Measurements from ENCODE around the gene PNISR.

PNISR gene

DNA sequence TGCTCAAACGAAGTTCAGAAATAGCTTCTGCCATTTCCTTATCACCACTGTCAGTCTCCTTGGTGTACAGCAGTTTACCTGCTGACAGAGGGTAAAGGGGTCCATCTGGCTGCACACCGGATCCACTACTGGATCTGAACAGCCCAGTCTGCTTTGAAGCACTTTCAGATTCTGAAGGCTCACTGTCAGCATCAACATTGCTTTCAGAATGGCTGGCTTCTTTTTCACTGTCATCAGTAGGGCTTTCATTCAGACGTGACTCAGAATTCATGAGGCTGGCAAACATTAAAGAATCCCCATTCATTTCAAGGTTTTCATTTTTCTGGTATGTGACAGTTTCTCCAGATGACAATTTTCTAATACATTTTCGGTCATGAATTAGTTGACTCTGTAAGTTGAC lies 21.0 kb upstream of the PNISR start:
- TF ChIP-seq, protein P1, sequence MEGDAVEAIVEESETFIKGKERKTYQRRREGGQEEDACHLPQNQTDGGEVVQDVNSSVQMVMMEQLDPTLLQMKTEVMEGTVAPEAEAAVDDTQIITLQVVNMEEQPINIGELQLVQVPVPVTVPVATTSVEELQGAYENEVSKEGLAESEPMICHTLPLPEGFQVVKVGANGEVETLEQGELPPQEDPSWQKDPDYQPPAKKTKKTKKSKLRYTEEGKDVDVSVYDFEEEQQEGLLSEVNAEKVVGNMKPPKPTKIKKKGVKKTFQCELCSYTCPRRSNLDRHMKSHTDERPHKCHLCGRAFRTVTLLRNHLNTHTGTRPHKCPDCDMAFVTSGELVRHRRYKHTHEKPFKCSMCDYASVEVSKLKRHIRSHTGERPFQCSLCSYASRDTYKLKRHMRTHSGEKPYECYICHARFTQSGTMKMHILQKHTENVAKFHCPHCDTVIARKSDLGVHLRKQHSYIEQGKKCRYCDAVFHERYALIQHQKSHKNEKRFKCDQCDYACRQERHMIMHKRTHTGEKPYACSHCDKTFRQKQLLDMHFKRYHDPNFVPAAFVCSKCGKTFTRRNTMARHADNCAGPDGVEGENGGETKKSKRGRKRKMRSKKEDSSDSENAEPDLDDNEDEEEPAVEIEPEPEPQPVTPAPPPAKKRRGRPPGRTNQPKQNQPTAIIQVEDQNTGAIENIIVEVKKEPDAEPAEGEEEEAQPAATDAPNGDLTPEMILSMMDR (conservative IDR thresholded peaks at IDR 0.05; ENCODE audit: low read depth): no peak
- no peak overlapping the region for H3K27ac ChIP-seq
- ChIA-PET POLR2A (ENCODE audit: low non-redundant PET) (no interaction called here), CTCF (interaction anchor here (0.6 kb wide), 1 partner anchor 331 kb away, joined by 4 read pairs; no protein-coding TSS in a partner anchor)
- no peak for DNase-seq (ENCODE audit: low spot score)

DNA sequence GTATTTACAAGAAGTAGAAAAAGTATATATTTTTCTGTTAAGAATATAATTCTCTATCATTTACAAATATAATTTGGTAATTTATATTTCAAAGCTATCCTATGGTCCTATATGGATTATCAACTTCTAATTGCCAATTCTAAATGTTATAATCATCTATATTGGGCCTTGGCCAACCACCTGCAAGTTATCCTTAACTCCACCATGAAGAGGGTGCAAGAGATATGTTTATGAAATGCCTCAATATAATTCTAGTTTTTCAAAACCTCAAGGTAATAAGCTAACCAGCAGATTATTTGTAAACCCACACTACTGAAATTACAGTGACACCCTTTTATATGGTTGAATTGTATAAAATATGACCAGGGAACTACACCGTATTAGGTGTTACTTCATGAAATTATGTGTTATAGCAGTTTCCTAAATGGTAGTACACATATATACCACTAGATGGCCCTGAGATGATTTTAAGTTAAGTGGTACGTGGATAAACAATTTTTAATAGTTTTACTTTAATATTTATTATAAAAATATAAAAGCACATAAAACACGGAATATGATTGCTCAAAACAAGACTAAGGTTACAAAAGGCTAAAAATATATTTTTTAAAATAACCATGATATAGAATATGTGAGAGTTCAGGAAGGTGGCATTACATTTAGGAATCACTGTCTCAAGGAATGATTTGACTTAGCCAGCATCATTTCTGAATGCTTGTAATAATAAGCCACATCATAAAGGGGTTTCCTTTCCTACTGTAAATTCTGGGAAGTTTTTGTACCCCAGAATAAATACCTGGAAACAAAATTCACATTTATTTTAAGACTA lies 9.8 kb upstream of the PNISR start:
- TF ChIP-seq, protein P1 (conservative IDR thresholded peaks at IDR 0.05; ENCODE audit: low read depth): peak; percentile 73
- ChIA-PET POLR2A (ENCODE audit: low non-redundant PET) (no interaction called here), CTCF (interaction anchor here (0.7 to 1.2 kb wide), 3 partner anchors 17 to 1152 kb away, joined by 3 to 6 read pairs (median 3); no protein-coding TSS in a partner anchor)
- no peak overlapping the region for H3K27ac ChIP-seq
- peak; percentile 28 for DNase-seq (ENCODE audit: low spot score)

DNA sequence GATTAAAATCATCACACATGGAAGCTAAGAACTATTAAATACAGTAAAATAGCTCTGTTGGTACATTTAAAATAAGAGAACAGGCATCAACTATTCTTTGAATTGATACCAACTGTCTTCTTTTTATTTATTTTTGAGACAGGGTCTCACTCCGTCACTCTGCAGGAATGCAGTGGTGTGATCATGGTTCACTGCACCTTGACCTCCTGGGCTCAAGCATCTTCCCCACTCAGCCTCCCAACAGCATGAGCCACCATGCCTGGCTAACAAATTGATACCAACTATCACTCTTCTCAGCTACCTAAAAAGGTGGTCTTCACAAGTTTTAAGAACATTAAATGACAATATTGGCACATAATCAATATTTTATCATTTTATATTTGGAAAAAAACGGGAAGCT lies 7.8 kb upstream of the PNISR start:
- no peak overlapping the region for H3K27ac ChIP-seq
- ChIA-PET POLR2A (ENCODE audit: low non-redundant PET) (no interaction called here), CTCF (interaction anchor here (0.6 kb wide), 1 partner anchor 249 kb away, joined by 3 read pairs; no protein-coding TSS in a partner anchor)
- TF ChIP-seq, protein P1 (conservative IDR thresholded peaks at IDR 0.05; ENCODE audit: low read depth): no peak
- DNase-seq (ENCODE audit: low spot score): no peak

DNA sequence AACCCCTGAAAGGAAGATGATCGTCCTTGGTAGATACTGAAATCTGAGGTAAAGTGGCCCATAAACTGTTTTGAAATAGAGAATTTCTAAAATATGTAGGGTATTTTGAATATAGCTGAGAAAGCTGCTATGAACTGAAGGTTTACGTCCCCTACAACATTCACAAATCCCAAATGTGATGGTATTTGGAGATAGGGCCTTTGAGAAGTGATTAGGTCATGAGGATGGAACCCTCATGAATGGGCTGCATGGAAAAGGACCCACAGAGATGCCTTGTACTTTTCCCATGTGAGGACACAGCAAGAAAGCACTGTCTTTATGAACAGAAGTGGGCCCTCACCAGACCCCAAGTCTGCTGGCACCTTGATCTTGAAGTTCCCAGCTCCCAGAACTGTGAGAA lies 6.8 kb upstream of the PNISR start:
- H3K27ac ChIP-seq: no peak overlapping the region
- TF ChIP-seq, protein P1 (conservative IDR thresholded peaks at IDR 0.05; ENCODE audit: low read depth): no peak
- CTCF ChIA-PET: no interaction called here
- no peak for DNase-seq (ENCODE audit: low spot score)
- POLR2A ChIA-PET (ENCODE audit: low non-redundant PET): no interaction called here

DNA sequence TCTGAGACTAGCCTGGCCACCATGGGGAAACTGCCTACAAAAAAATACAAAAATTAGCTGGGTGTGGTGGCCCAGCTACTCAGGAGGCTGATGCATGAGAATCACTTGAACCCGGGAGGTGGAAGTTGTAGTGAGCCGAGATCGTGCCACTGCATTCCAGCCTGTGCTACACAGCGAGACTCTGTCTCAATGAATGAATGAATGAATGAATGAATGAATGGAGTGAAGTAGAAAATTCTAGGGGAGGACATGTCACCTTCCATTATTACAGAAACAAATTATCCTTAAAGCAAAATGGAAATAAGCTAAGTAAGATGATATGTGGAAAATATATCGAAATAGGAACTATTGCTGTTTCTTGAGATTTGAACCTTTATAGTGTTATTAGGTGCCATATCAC lies 2.9 kb upstream of the PNISR start:
- H3K27ac ChIP-seq: no peak overlapping the region
- TF ChIP-seq, protein P1 (conservative IDR thresholded peaks at IDR 0.05; ENCODE audit: low read depth): no peak
- ChIA-PET CTCF (no interaction called here), POLR2A (ENCODE audit: low non-redundant PET) (no interaction called here)
- no peak for DNase-seq (ENCODE audit: low spot score)

DNA sequence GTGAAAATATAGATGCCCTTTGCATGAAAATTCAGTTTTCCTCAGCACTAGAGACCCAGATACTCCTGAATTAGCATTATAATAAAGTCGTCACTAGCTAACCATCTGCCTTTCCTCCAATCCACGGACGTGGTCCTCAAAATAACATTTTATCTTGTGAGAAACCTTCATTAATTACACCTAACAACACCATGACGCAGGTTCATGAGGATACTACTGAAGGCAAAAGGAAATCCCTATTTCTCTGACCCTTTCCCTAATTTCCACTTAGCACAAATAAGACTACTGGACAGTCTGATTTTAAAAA lies 1.3 kb upstream of the PNISR start:
- CTCF ChIA-PET: interaction anchor here (1.1 to 1.2 kb wide), 2 partner anchors 11 to 24 kb away, joined by 4 read pairs; no protein-coding TSS in a partner anchor
- POLR2A ChIA-PET (ENCODE audit: low non-redundant PET): no interaction called here
- no peak for DNase-seq (ENCODE audit: low spot score)
- H3K27ac ChIP-seq: peak overlapping the region; percentile 99
- TF ChIP-seq, protein P1 (conservative IDR thresholded peaks at IDR 0.05; ENCODE audit: low read depth): no peak
